Astrocyte (in vitro differentiated cells and primary cell): Measurements from ENCODE around the gene CHCHD4. TPM values are rescaled to one million over a fixed set of nuclear protein-coding genes. Genes with fewer than 3 reads are reported as not detected.

Experiments
- DNase-seq: peaks from one replicate; pipeline ENCODE4 v3.0.0-alpha.2; 2010; ENCODE audit warnings: low read depth
- FAIRE-seq: peaks from 2 replicates; lab custom pipeline; 2011; peaks lifted over from hg19 to GRCh38; lab: Jason Lieb, UNC
- H2AFZ ChIP-seq: 2 replicates; pipeline ENCODE4 v1.6.0; 2012; ENCODE audit warnings: low read depth, low read length, inconsistent platforms
- H3K27ac ChIP-seq: 2 replicates; pipeline ENCODE4 v1.5.1; 2011; ENCODE audit warnings: low read depth, low read length, inconsistent platforms
- H3K27me3 ChIP-seq: 2 replicates; pipeline ENCODE4 v1.6.0; 2011; ENCODE audit warnings: low read length, inconsistent platforms; ENCODE audit not compliant: insufficient read depth
- H3K36me3 ChIP-seq: 2 replicates; pipeline ENCODE4 v1.5.1; 2011; ENCODE audit warnings: low read length, inconsistent platforms; ENCODE audit not compliant: insufficient read depth
- H3K4me1 ChIP-seq: 2 replicates; pipeline ENCODE4 v1.5.1; 2011; ENCODE audit warnings: low read length, inconsistent platforms; ENCODE audit not compliant: insufficient read depth
- H3K4me2 ChIP-seq: 2 replicates; pipeline ENCODE4 v1.6.0; 2012; ENCODE audit warnings: low read length, inconsistent platforms
- H3K4me3 ChIP-seq: 2 replicates; pipeline ENCODE4 v1.5.1; 2011; ENCODE audit warnings: low read depth, mild to moderate bottlenecking, low read length, inconsistent platforms; ENCODE audit not compliant: insufficient read depth
- H3K79me2 ChIP-seq: 2 replicates; pipeline ENCODE4 v1.6.0; 2012; ENCODE audit warnings: mild to moderate bottlenecking, low read length, inconsistent platforms; ENCODE audit not compliant: insufficient read depth
- H3K9ac ChIP-seq: 2 replicates; pipeline ENCODE4 v1.6.0; 2012; ENCODE audit warnings: mild to moderate bottlenecking, low read length, inconsistent platforms
- H3K9me3 ChIP-seq: 2 replicates; pipeline ENCODE4 v1.5.1; 2012; ENCODE audit warnings: low read depth, mild to moderate bottlenecking, low read length, inconsistent platforms; ENCODE audit not compliant: insufficient read depth
- H4K20me1 ChIP-seq: 2 replicates; pipeline ENCODE4 v1.6.0; 2012; ENCODE audit warnings: low read length, inconsistent platforms; ENCODE audit not compliant: insufficient read depth
- H3K27ac Mint-ChIP-seq: one replicate; pipeline ENCODE4 v1.8.0; 2021; ENCODE audit warnings: mild to moderate bottlenecking, mixed read lengths; ENCODE audit not compliant: unreplicated experiment
- H3K27me3 Mint-ChIP-seq: one replicate; pipeline ENCODE4 v1.8.0; 2021; ENCODE audit warnings: low read depth, mixed read lengths; ENCODE audit not compliant: unreplicated experiment
- H3K36me3 Mint-ChIP-seq: one replicate; pipeline ENCODE4 v1.8.0; 2021; ENCODE audit warnings: low read depth, mixed read lengths; ENCODE audit not compliant: unreplicated experiment
- H3K4me1 Mint-ChIP-seq: one replicate; pipeline ENCODE4 v1.8.0; 2021; ENCODE audit warnings: low read depth, mixed read lengths; ENCODE audit not compliant: unreplicated experiment
- H3K4me3 Mint-ChIP-seq: one replicate; pipeline ENCODE4 v1.8.0; 2021; ENCODE audit warnings: mild to moderate bottlenecking, moderate library complexity, mixed read lengths; ENCODE audit not compliant: unreplicated experiment
- H3K9me3 Mint-ChIP-seq: one replicate; pipeline ENCODE4 v1.8.0; 2021; ENCODE audit warnings: mild to moderate bottlenecking, mixed read lengths; ENCODE audit not compliant: unreplicated experiment
- CTCF ChIP-seq: IDR thresholded peaks from 2 replicates; pipeline ENCODE4 v1.5.1; 2011; ENCODE audit warnings: low read depth, mild to moderate bottlenecking, inconsistent platforms, low read length, moderate library complexity; ENCODE audit not compliant: insufficient read depth
- EZH2 ChIP-seq: IDR thresholded peaks from 2 replicates; pipeline ENCODE4 v1.6.1; 2012; ENCODE audit warnings: mild to moderate bottlenecking, low read length, inconsistent platforms; ENCODE audit not compliant: insufficient read depth
- total RNA-seq: library from RNA; stranded (reverse); gene quantifications from 2 replicates; pipeline ENCODE4 v1.2.1, GENCODE V29; 2021

Gene CHCHD4
- total RNA-seq, 1 donor from 2014 or later, result 10.3 TPM

DNA sequence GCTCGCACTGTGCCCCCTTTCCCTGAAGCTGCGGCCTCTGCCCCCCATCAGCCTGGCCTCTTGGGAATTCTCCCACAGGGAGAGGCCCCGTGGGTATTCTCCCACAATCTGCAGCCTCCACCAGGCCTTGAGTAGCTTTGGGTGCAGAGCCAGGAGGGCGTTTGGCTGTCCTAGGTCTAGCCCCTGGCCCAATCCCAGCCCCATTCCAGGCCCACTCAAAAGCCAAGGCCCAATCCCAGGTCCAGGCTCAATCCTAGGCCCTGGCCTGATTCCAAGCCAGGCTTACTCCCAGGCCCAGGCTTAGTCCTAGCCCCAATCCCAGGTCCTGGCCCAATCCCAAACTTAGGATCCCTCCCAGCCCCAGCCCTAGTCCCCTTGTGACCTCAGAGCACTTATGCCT, 59.8 kb downstream of the CHCHD4 start:
- H3K9me3 ChIP-seq, result no peaks in the 10 kb centered on the region
- Mint-ChIP-seq H3K27me3 (peaks cover 4% of the 10 kb centered on the region), H3K4me3 (no peak overlapping the region), H3K27ac (no peak overlapping the region), H3K36me3 (no peaks in the 10 kb centered on the region), H3K9me3 (no peaks in the 10 kb centered on the region), H3K4me1 (no peaks in the 10 kb centered on the region)
- no peak overlapping the region for H3K9ac ChIP-seq
- H4K20me1 ChIP-seq, result no peaks in the 10 kb centered on the region
- no peaks in the 10 kb centered on the region for H3K36me3 ChIP-seq
- no peak overlapping the region for H2AFZ ChIP-seq
- no peak overlapping the region for H3K4me3 ChIP-seq
- DNase-seq (no peak), FAIRE-seq (no peak)
- no peak overlapping the region for H3K27ac ChIP-seq
- no peaks in the 10 kb centered on the region for H3K4me1 ChIP-seq
- H3K4me2 ChIP-seq, result no peak overlapping the region
- TF ChIP-seq EZH2, result no peak
- TF ChIP-seq CTCF, result no peak
- no peaks in the 10 kb centered on the region for H3K27me3 ChIP-seq
- H3K79me2 ChIP-seq, result no peaks in the 10 kb centered on the region

DNA sequence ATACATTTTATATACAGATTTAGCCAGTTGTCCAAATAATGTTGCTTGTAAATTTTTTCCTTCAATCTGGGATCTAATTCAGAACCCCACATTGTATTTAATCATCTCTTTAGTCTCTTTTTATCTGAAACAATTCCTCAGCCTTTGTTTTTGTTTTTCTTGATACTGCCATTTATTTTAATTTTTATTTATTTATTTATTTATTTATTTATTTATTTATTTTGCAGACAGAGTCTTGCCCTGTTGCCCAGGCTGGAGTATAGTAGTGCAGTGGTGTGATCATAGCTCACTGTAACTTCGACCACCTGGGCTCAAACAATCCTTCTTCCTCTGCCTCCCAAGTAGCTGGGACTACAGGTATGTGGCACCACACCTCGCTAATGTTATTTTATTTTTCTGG, 61.5 kb downstream of the CHCHD4 start:
- H3K4me2 ChIP-seq, result no peak overlapping the region
- FAIRE-seq, result no peak
- H3K27ac ChIP-seq, result no peak overlapping the region

More for the DNA sequence above, 61.5 kb downstream of the CHCHD4 start:
- no peak overlapping the region for H3K4me3 ChIP-seq
- Mint-ChIP-seq H3K27ac (no peak overlapping the region), H3K36me3 (peaks cover under 1% of the 10 kb centered on the region), H3K4me1 (no peaks in the 10 kb centered on the region), H3K27me3 (peaks cover 6% of the 10 kb centered on the region), H3K9me3 (no peaks in the 10 kb centered on the region), H3K4me3 (no peak overlapping the region)
- no peaks in the 10 kb centered on the region for H3K79me2 ChIP-seq
- H2AFZ ChIP-seq, result no peak overlapping the region
- no peaks in the 10 kb centered on the region for H4K20me1 ChIP-seq
- DNase-seq, result no peak
- H3K36me3 ChIP-seq, result no peaks in the 10 kb centered on the region
- H3K9ac ChIP-seq, result no peak overlapping the region
- H3K4me1 ChIP-seq, result no peaks in the 10 kb centered on the region
- no peaks in the 10 kb centered on the region for H3K9me3 ChIP-seq
- TF ChIP-seq EZH2 (no peak), CTCF (no peak)
- no peaks in the 10 kb centered on the region for H3K27me3 ChIP-seq

Other genes starting within 250 kb of the CHCHD4 start
- gene WNT7A, start 244.8 kb downstream of the CHCHD4 start, total RNA-seq, result 0.46 and 1.7 TPM in 2 replicates
- 76.7 and 79.2 TPM in 2 replicates for gene TMEM43, start 182 bp upstream of the CHCHD4 start, total RNA-seq
- 28.2 and 33.6 TPM in 2 replicates for gene XPC, start 53.7 kb upstream of the CHCHD4 start, total RNA-seq
- 8.4 and 9.5 TPM in 2 replicates for gene LSM3, start 53.9 kb upstream of the CHCHD4 start, total RNA-seq